PC-9 (cell line): ENCODE data around the gene ALK.

Experiments
- CTCF ChIP-seq: fragments of 200-600 bp; sonication (generic); conservative IDR thresholded peaks from 2 replicates; pipeline ENCODE4 v1.6.1; 2017; ENCODE audit warnings: mixed run types, antibody characterized with exemption, mild to moderate bottlenecking, moderate library complexity
- EZH2 ChIP-seq: fragments of 200-600 bp; sonication (generic); IDR thresholded peaks from 2 replicates; pipeline ENCODE4 v1.8.0; 2017; ENCODE audit warnings: antibody characterized with exemption, low read depth

DNA sequence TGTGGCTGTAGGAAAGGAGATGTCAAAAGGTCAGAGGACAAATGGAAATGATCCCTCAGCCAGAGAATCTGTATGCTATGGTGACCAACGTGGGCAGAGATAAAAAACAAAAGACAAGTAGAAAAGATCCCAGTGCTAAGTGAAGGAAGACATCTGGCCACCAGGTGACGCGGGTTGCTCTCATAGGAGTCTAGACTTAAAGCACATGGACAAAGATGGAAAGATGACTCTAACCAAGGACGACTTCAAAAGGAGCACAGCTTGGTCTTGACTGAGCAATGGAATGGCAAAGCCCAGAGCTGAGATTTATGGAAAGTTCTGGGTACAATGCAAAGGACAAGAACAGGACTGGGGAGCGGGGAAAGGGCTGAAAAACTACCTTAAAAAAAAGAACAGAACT lies 709.4 kb downstream of the ALK start:
- TF ChIP-seq CTCF = no peak
- no peak for TF ChIP-seq EZH2
